Hepatocyte (in vitro differentiated cells): ENCODE data around the gene AFF2.

ENCODE experiments used
- EZH2 ChIP-seq: fragments of 200-600 bp; sonication (generic); IDR thresholded peaks from 2 replicates; pipeline ENCODE4 v1.6.1; 2016; ENCODE audit warnings: antibody characterized with exemption, mild to moderate bottlenecking, borderline replicate concordance
- TF ChIP-seq, protein P1 (sequence below): fragments of 200-600 bp; sonication (generic); IDR thresholded peaks from 2 replicates; pipeline ENCODE4 v1.5.1; 2016; ENCODE audit warnings: antibody characterized with exemption, mild to moderate bottlenecking; ENCODE audit not compliant: poor library complexity

DNA sequence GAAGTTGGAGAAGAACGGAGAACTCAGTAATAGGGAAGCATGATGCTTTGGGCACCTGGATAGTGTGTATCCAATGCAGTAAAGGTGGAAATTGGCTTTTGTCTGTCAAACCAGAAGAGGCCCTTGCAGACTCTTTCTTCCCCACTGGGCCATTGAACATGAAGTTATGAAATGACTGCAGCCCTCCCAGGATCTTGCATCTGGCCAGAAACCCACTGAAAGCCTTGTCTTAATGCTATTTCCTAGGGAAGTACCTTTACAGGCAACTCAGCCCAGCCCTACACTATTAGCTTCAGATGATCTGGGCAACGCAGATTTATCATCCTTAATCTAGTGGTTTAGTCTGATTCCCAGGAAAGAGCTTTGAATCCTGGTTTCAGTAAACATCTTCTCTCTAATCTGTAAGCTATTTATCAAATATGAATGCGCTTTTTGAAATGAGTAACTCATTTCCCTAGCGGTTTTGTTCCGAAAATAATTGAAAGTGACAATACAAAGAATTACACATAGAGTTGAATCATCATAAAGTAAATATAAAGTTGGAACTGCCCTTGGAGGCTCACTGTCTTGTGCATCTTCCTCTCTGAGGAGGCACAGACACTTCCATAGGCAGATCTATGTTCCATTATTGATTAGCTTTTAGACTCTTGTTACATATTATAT, 540.6 kb downstream of the AFF2 start:
- TF ChIP-seq, protein P1, sequence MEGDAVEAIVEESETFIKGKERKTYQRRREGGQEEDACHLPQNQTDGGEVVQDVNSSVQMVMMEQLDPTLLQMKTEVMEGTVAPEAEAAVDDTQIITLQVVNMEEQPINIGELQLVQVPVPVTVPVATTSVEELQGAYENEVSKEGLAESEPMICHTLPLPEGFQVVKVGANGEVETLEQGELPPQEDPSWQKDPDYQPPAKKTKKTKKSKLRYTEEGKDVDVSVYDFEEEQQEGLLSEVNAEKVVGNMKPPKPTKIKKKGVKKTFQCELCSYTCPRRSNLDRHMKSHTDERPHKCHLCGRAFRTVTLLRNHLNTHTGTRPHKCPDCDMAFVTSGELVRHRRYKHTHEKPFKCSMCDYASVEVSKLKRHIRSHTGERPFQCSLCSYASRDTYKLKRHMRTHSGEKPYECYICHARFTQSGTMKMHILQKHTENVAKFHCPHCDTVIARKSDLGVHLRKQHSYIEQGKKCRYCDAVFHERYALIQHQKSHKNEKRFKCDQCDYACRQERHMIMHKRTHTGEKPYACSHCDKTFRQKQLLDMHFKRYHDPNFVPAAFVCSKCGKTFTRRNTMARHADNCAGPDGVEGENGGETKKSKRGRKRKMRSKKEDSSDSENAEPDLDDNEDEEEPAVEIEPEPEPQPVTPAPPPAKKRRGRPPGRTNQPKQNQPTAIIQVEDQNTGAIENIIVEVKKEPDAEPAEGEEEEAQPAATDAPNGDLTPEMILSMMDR = no peak
- TF ChIP-seq EZH2 = no peak
